H9 (cell line): ENCODE measurements around the gene BCAR3. TPM values are rescaled to one million over a fixed set of nuclear protein-coding genes. Genes with fewer than 3 reads are reported as not detected.

ENCODE experiments used
- DNase-seq: peaks from one replicate; pipeline ENCODE4 v3.0.0-alpha.2; 2017
- H2AFZ ChIP-seq: one replicate; pipeline ENCODE4 v1.6.1; 2013; ENCODE audit warnings: mild to moderate bottlenecking, low read length, control low read depth, moderate library complexity
- H2AK5ac ChIP-seq: 2 replicates; pipeline ENCODE4 v1.6.1; 2013; ENCODE audit warnings: low read length, control low read depth, mixed read lengths; ENCODE audit not compliant: insufficient read length
- H2BK120ac ChIP-seq: one replicate; pipeline ENCODE4 v1.6.1; 2013; ENCODE audit warnings: low read depth, mild to moderate bottlenecking, low read length, control low read depth, inconsistent platforms; ENCODE audit not compliant: poor library complexity, severe bottlenecking
- H2BK12ac ChIP-seq: 2 replicates; pipeline ENCODE4 v1.6.1; 2013; ENCODE audit warnings: low read length, control low read depth, mixed read lengths, low read depth; ENCODE audit not compliant: insufficient read length
- H2BK15ac ChIP-seq: 2 replicates; pipeline ENCODE4 v1.6.1; 2013; ENCODE audit warnings: low read depth, low read length, control low read depth
- H2BK20ac ChIP-seq: one replicate; pipeline ENCODE4 v1.6.1; 2013; ENCODE audit warnings: low read depth, mild to moderate bottlenecking, low read length, control low read depth, inconsistent platforms; ENCODE audit not compliant: poor library complexity, severe bottlenecking
- H2BK5ac ChIP-seq: 2 replicates; pipeline ENCODE4 v1.6.1; 2013; ENCODE audit warnings: low read length, control low read depth, mixed read lengths; ENCODE audit not compliant: insufficient read length
- H3K14ac ChIP-seq: 2 replicates; pipeline ENCODE4 v1.6.1; 2013; ENCODE audit warnings: low read length, control low read depth; ENCODE audit not compliant: insufficient read depth
- H3K18ac ChIP-seq: 2 replicates; pipeline ENCODE4 v1.6.1; 2013; ENCODE audit warnings: low read depth, mild to moderate bottlenecking, mixed read lengths, low read length, control low read depth; ENCODE audit not compliant: insufficient read length
- H3K23ac ChIP-seq: 2 replicates; pipeline ENCODE4 v1.6.1; 2013; ENCODE audit warnings: low read length, control low read depth, mixed read lengths, low read depth; ENCODE audit not compliant: insufficient read length
- H3K23me2 ChIP-seq: 2 replicates; pipeline ENCODE4 v1.6.1; 2013; ENCODE audit warnings: low read depth, mild to moderate bottlenecking, mixed read lengths, low read length, control low read depth; ENCODE audit not compliant: insufficient read length, poor library complexity, severe bottlenecking
- H3K27ac ChIP-seq: 2 replicates; pipeline ENCODE4 v1.5.1; 2013; ENCODE audit warnings: low read length, control low read depth, mixed read lengths, low read depth; ENCODE audit not compliant: insufficient read length
- H3K27me3 ChIP-seq: 2 replicates; pipeline ENCODE4 v1.6.1; 2013; ENCODE audit warnings: low read length, control low read depth, inconsistent platforms; ENCODE audit not compliant: insufficient read depth
- H3K4ac ChIP-seq: 2 replicates; pipeline ENCODE4 v1.6.1; 2013; ENCODE audit warnings: low read depth, mild to moderate bottlenecking, control low read depth, inconsistent platforms, low read length, moderate library complexity
- H3K4me1 ChIP-seq: 2 replicates; pipeline ENCODE4 v1.6.1; 2013; ENCODE audit warnings: low read length, control low read depth, inconsistent platforms; ENCODE audit not compliant: insufficient read depth
- H3K4me2 ChIP-seq: 2 replicates; pipeline ENCODE4 v1.6.1; 2013; ENCODE audit warnings: low read length, control low read depth, mixed read lengths; ENCODE audit not compliant: insufficient read length, insufficient read depth
- H3K56ac ChIP-seq: 2 replicates; pipeline ENCODE4 v1.6.1; 2013; ENCODE audit warnings: low read depth, mild to moderate bottlenecking, mixed read lengths, low read length, control low read depth; ENCODE audit not compliant: insufficient read length
- H3K79me1 ChIP-seq: 2 replicates; pipeline ENCODE4 v1.6.1; 2013; ENCODE audit warnings: low read depth, mild to moderate bottlenecking, moderate library complexity, low read length, control low read depth, inconsistent platforms; ENCODE audit not compliant: insufficient read depth, poor library complexity, severe bottlenecking
- H3K79me2 ChIP-seq: 2 replicates; pipeline ENCODE4 v1.6.1; 2013; ENCODE audit warnings: low read length, control low read depth, inconsistent platforms; ENCODE audit not compliant: insufficient read depth
- H3K9ac ChIP-seq: 2 replicates; pipeline ENCODE4 v1.6.1; 2013; ENCODE audit warnings: low read length, control low read depth, mixed read lengths; ENCODE audit not compliant: insufficient read length; ENCODE audit errors: extremely low read depth
- H3K9me3 ChIP-seq: one replicate; pipeline ENCODE4 v1.6.1; 2013; ENCODE audit warnings: low read depth, low read length, inconsistent platforms; ENCODE audit not compliant: control insufficient read depth
- H3T11ph ChIP-seq: one replicate; pipeline ENCODE4 v1.6.1; 2013; ENCODE audit warnings: mild to moderate bottlenecking, low read length, control low read depth, inconsistent platforms
- H4K20me1 ChIP-seq: one replicate; pipeline ENCODE4 v1.6.1; 2013; ENCODE audit not compliant: control insufficient read depth, insufficient read length, insufficient read depth
- H4K5ac ChIP-seq: 2 replicates; pipeline ENCODE4 v1.6.1; 2013; ENCODE audit warnings: low read depth, mild to moderate bottlenecking, mixed read lengths, low read length, control low read depth; ENCODE audit not compliant: insufficient read length
- H4K8ac ChIP-seq: replicated peaks from 2 replicates; pipeline ENCODE4 v1.6.1; 2013; ENCODE audit warnings: low read length, control low read depth, mixed read lengths, low read depth; ENCODE audit not compliant: insufficient read length
- H4K91ac ChIP-seq: 2 replicates; pipeline ENCODE4 v1.6.1; 2013; ENCODE audit warnings: low read depth, mild to moderate bottlenecking, moderate library complexity, mixed read lengths, low read length, control low read depth; ENCODE audit not compliant: insufficient read length
- H3K27ac Mint-ChIP-seq, 3 experiments: 2 replicates in 2 of 3; 3 replicates in 1 of 3; pipeline ENCODE4 v1.8.0; 2020 to 2021; ENCODE audit warnings: mixed read lengths in 3 of 3, mild to moderate bottlenecking in 1 of 3, moderate library complexity in 1 of 3
- H3K27me3 Mint-ChIP-seq: 2 replicates; pipeline ENCODE4 v1.8.0; 2021; ENCODE audit warnings: low read depth, mild to moderate bottlenecking, moderate library complexity, mixed read lengths
- H3K36me3 Mint-ChIP-seq, 3 experiments: 2 replicates in 2 of 3; 3 replicates in 1 of 3; pipeline ENCODE4 v1.8.0; 2020 to 2021; ENCODE audit warnings: low read depth in 3 of 3, mixed read lengths in 3 of 3; ENCODE audit not compliant: insufficient read depth in 1 of 3
- H3K4me1 Mint-ChIP-seq, 2 experiments: 2 replicates each; pipeline ENCODE4 v1.8.0; 2020; ENCODE audit warnings: mixed read lengths in 2 of 2
- H3K4me3 Mint-ChIP-seq, 2 experiments: 2 replicates in 1 of 2; 3 replicates in 1 of 2; pipeline ENCODE4 v1.8.0; 2020 to 2021; ENCODE audit warnings: mild to moderate bottlenecking in 2 of 2, mixed read lengths in 2 of 2, moderate library complexity in 1 of 2
- H3K9me3 Mint-ChIP-seq, 2 experiments: 2 replicates in 1 of 2; 3 replicates in 1 of 2; pipeline ENCODE4 v1.8.0; 2020; ENCODE audit warnings: mild to moderate bottlenecking in 2 of 2, mixed read lengths in 2 of 2, moderate library complexity in 1 of 2
- WGBS: extraction: QIAGEN DNeasy Blood & Tissue Kit; methylation state at CpG from one replicate; pipeline ENCODE4 v1.1.7; 2013; ENCODE audit warnings: missing lambda C conversion rate, low lambda C conversion rate, mixed read lengths; ENCODE audit not compliant: insufficient read length; ENCODE audit errors: extremely low coverage; 5-methylcytosine and 5-hydroxymethylcytosine counted together
- total RNA-seq: library from RNA; stranded (reverse); gene quantifications from 2 replicates; pipeline ENCODE4 v1.2.1, GENCODE V29; 2021
- TF ChIP-seq, protein P1 (sequence below): fragments of 200-600 bp; sonication (generic); conservative IDR thresholded peaks from 3 replicates; pipeline ENCODE4 v1.8.0; 2021; ENCODE audit warnings: antibody characterized with exemption, mild to moderate bottlenecking

The BCAR3 gene
- total RNA-seq, 1 experiment from 2014 or later = 4.9 TPM

DNA sequence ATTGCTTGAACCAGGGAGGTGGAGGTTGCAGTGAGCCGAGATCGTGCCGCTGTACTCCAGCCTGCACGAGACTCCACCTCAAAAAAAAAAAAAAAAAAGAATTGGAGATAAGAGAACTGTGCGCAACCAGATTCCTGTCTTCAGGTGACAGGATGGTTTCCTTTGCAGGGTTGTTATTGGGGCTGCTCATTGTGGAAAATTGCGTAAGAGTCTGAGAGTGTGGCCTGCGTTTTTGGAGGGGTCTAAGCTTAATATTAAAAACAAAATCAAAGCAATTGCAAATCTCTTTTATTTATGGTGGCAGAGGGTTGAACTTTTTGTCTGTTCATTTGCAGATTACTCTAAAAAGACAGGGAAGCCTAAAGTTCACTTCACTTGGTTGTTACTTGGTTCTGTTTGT lies 36.0 kb upstream of the BCAR3 start:
- Histone ChIP-seq H2AK5ac (no peak overlapping the region), H3K4me1 (no peaks in the 10 kb centered on the region; the same call in 1 of the 2 replicates), H3K23ac (no peak overlapping the region), H3T11ph (no peak overlapping the region), H2BK20ac (no peak overlapping the region), H3K18ac (no peak overlapping the region), H3K9me3 (no peaks in the 10 kb centered on the region), H3K79me2 (no peaks in the 10 kb centered on the region), H4K5ac (no peak overlapping the region), H3K79me1 (no peaks in the 10 kb centered on the region), H3K23me2 (no peaks in the 10 kb centered on the region), H3K4me2 (no peak overlapping the region), H3K9ac (no peak overlapping the region), H2AFZ (no peak overlapping the region), H3K4ac (no peak overlapping the region), H3K14ac (no peak overlapping the region), H4K20me1 (peaks cover 3% of the 10 kb centered on the region), H4K91ac (no peak overlapping the region), H2BK5ac (no peak overlapping the region), H2BK15ac (no peak overlapping the region), H3K27me3 (no peaks in the 10 kb centered on the region), H4K8ac (no peak overlapping the region), H2BK120ac (no peak overlapping the region), H3K56ac (no peak overlapping the region), H2BK12ac (no peak overlapping the region), H3K27ac (no peak overlapping the region)
- Mint-ChIP-seq H3K27ac (no peak overlapping the region), H3K4me1 (peaks cover 13 to 17% of the 10 kb centered on the region in 2 experiments), H3K36me3 (no peaks in the 10 kb centered on the region), H3K4me3 (no peak overlapping the region), H3K27me3 (no peaks in the 10 kb centered on the region), H3K9me3 (no peaks in the 10 kb centered on the region)
- WGBS = no CpG with 5 or more reads among the region's 7 CpGs
- no peak for DNase-seq
- TF ChIP-seq, protein P1, sequence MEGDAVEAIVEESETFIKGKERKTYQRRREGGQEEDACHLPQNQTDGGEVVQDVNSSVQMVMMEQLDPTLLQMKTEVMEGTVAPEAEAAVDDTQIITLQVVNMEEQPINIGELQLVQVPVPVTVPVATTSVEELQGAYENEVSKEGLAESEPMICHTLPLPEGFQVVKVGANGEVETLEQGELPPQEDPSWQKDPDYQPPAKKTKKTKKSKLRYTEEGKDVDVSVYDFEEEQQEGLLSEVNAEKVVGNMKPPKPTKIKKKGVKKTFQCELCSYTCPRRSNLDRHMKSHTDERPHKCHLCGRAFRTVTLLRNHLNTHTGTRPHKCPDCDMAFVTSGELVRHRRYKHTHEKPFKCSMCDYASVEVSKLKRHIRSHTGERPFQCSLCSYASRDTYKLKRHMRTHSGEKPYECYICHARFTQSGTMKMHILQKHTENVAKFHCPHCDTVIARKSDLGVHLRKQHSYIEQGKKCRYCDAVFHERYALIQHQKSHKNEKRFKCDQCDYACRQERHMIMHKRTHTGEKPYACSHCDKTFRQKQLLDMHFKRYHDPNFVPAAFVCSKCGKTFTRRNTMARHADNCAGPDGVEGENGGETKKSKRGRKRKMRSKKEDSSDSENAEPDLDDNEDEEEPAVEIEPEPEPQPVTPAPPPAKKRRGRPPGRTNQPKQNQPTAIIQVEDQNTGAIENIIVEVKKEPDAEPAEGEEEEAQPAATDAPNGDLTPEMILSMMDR = no peak
